Activated CD8-positive, alpha-beta memory T cell treated with anti-CD3 and anti-CD28 coated beads, Interleukin-2, amount 50 U/mL, for 48 hours (primary cell): ENCODE data around the gene TNRC6C.
"Not testable (repeated sequence)": the region's sequence is repeated elsewhere in the genome, so short reads cannot be mapped to it uniquely, and the experiment has no call there.

Experiments
- DNase-seq: peaks from one replicate; pipeline ENCODE4 v3.0.0-alpha.2; 2020

Gene TNRC6C

DNA sequence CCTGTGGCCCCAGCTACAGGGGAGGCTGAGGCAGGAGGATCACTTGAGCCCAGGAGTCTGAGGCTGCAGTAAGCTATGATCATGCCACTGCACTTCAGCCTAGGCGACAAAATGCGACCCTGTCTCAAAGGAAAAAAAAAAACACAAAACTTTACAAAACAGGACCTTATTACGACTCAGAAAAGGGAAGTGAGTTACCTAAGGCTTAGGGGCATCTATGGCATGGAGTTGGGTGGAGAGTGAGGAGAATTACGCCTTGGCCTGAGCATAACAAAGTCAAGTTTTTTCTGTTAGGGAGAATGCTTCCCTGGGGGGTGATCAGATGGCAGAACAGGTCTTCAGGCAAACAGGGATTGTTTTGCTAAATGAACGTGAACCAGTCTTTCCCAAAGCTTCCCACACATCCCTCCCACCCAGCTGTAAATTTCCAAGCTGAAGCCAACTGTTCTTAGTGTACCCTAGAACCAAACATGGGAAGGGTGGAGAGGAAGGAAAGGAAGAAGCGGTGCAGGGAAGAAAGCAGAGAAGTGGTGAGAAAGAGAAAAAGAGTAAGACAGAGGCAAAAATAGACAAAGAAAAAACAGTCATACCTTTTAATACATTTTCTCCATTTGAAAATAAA, 24.6 kb upstream of the TNRC6C start:
- DNase-seq, result no peak

DNA sequence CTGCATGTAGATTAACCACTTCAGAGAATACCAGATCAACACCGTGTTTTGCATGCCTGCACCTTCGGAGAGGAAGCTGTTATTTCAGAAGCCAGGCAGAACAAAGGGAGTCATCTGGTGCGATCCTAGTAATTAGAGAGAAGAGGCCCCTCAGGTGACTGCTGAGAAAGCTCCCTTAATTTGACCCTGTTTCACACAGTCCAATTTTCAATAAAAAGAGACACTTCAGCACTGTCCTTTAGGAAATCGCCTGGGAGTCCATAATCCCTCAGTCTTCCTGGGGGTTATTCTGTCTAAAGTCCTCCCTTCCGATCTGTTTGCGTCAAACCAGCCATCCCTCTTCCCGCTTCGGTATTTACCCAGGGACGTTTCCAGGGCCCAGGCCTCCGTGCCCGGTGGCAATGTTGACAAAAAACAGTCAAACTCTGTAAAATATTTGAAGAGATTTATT, 23.4 kb upstream of the TNRC6C start:
- DNase-seq, result no peak

DNA sequence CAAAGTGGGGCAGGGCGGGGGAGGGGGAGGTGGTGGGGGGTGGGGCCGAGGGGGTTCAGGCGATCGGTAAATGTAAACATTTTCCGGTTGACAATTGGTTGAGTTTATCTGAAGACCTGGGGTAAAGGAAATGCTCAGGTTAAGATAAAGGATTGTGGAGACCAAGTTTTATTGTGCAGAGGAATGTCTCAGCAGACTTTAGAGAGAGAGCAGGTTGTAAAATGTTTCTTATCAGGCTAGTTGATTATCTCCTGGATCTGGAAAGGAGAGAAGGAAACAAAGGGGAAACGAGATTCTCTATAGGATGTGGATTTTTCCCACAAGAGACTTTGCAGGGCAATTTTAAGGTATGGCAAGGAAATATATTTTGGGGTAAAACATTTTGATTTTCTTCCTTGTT, 22.8 kb upstream of the TNRC6C start:
- DNase-seq, result not testable (repeated sequence)

DNA sequence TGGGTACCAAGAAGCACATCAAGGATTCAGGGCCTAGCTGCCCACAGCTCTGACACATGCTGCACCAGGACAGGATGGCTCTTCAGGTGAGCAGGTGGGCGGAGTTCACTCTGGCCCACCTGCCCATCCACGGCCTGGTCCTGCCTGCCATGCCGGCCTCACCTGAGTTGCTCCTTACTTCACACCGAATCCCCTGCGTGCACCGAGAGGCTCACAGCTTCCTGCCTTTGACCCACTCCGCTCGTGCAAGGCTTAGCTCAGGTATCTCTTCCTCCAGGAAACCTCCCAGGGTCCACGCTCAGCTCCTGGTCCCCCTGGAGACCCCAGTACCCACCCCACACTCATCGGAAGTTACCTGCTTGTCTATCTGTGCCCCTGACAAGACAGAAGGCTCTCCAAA, 21.6 kb upstream of the TNRC6C start:
- DNase-seq, result no peak

DNA sequence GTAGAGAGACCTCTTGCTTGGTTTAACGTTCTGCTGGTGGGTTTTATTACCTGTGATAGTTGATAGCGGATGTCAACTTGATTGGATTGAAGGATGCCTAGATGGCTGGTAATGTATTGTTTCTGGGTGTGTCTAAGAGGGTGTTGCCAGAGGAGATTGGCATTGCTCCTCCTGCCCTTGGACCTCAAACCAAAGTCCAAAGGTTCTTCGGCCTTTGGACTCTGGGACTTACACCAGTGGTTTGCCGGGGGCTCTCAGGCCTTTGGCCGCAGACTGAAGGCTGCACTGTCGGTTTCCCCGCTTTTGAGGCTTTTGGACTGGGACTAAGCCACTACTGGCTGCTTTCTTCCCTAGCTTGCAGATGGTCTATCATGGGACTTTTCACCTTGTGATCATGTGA, 17.5 kb upstream of the TNRC6C start:
- DNase-seq, result no peak

DNA sequence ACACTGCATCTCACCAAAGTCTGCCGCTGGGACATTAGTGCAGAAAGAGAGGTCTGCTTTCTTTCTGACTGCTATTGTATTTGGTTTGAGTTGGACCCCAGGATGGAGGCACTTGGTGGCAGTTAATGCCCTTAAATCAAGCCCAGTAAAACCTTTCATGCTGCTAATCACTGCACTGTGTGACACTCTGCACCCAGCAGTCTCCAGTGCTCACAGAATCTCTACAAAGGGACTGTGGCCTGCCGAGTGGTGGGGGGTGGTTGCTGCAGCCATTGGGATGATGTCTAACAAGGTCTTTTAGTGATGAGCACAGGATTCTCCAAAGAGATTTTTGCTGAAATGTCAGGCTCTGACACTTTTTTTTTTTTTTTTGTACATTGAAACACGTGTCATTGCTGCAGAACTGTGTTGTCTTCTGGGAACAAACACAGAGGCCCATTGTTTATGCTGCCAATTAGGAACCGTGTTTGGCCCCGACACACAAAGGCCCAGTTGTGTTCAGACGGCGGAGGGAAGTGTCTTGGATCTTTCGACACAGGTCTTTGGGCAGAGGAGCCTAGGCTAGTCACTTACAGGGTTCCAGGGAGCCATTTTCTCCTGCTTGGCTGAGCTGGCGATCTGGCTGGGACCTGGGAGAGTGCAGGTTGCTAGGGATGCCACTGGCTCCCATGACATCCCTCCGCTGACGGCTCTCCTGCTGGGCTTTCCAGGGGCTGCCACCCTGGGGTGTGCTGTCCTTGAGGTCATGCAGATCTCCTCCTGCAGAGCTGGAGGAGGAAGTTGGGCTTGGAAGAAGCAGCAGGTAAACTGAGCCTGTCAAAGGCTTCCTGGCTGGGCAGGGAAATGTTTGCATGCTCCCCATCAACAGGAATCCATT, 16.2 kb upstream of the TNRC6C start:
- DNase-seq, result no peak

DNA sequence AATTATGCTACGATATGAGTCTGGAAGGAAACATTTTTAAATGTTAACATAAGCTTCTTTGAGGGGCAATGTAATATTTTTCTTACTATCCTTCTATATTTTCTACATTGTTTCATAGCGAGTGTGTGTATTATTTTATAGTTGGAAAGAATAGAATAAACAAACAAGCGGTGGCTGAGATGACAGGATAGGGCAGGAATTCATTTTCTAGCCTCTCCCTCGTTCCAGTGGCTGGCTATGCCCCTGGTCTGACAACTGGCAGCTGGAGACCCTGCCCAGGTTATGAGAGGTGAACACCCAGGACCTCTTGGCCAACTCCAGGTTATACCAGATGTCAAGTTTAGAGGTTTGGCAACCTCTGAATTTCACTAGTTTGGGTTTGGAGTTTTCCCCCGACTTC, 14.5 kb upstream of the TNRC6C start:
- DNase-seq, result no peak

DNA sequence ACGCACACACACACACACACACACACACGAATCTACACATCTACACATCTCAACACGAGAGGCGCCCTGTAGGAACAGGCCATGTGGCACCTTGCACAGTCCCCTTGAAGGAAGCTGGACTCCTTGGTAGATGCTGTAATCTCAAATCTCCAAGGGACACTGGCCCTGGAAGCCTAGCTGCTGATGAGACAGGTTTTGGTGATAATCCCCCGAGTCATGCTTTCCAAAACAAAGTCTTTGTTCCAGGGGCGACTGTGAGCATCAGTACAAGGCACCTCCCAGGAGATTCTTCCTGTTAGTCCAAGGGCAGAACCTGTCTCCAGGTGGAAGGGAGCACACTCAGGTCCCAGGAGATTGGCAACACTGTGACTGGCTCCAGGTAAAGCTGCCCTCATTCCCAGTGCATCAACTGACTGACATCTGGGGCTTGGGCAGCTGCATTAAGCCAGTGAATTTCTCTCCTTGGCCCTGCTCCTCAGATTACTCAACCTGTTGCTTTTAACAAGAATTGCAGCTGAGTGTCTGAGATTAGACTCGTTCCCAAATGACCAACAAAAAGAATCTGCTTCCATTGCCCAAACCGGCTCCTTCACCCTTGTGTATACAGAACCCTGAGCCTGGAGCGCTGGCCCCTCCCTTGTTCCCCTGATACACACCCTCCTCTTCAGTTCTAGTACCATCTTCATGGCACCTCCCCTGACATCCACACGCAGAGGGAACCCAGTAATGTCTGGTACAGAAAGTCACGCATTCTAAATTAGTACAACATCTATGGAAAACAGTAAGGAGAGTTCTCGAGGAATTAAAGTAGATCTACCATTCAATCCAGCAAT, 13.9 kb upstream of the TNRC6C start:
- DNase-seq, result no peak

DNA sequence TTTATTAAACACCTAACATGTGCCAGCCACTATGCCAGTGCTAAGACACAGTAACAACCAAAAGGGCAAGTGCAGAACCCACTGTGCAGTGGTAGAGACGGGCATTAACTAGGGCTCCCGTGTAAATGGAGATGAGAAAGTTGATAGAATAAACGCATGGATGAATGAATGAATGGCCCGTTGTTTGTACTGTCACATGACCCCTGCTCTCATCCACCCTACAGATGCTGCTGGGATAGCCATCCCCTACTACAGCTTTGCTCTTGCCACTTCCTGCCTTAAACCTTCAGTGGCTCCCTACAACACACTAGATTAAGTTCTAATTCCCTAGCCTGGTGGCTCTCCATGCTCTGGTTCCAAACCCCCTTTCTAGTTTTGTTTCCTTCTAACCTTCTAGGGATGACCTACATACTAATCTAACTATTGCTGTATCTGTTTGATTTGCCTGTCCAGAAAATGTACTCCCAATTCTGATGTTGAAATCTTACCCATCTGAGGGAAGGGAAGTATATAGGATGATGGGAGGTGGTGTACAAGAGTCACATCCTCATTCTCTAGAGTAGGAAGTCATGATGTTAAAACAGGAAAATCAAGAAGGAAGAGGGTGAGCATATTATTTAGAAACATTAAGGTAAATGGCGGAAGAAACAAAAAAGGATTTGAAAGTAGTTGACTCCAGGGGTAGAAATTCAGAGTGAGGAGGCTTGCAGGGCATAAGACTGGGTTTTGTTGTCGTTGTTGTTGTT, 11.4 kb upstream of the TNRC6C start:
- no peak for DNase-seq

DNA sequence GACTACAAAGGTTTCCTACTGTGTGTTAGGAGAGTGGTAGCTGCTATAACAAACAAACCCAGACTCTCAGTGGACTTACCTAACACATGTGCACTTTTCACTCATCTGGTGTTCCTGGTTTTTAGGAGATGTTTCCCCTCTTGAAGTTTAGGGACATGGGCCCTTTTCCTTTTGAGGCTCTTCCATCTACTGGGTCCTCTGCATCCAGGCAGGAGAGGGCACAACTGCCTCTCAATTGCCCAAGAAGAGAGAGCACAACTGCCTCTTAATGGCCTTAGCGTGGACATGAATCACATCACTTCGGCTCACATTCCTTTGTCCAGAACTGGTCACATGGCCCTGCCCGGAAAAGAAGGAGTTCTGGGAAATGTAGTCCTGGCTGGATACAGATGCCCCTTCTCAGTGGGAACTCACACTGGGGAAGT, 9.8 kb upstream of the TNRC6C start:
- DNase-seq, result no peak

DNA sequence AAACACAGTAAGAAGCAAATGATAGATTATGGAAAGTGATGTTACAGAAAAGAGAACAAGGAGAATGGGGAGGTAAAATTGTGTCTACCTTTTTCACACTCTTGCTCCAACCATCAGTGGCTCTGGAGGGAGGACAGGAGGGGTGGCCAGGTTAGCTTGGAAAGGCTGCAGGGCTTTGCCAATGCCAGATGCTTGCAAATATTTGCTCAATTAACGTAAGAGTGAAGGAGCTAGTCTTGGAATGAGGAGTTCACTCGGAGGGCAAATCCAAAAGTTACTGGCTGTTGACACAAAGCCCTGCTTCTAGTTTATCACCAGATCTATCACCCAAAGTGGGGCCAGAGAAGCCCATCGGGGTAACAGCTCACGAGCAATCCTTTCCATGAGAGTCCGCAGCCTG, 7.4 kb upstream of the TNRC6C start:
- no peak for DNase-seq

DNA sequence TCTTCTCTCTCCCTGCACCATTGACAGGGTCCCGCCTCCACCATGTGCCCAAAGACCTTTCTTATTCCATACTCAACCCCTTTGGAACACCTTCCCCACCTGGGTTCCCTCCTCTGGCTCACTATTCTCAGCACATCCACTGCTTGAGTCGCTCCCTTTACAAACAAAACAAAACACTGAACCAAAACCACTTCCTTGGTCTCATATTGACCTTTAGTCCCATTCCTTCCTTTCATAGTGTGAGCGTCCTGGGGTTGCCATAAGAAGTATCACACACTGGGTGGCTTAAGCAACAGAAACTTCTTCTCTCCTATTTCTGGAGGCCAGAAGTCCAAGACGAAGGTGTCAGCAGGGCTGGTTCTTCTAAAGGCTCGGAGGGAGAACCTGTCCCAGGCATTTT, 6.1 kb upstream of the TNRC6C start:
- no peak for DNase-seq

DNA sequence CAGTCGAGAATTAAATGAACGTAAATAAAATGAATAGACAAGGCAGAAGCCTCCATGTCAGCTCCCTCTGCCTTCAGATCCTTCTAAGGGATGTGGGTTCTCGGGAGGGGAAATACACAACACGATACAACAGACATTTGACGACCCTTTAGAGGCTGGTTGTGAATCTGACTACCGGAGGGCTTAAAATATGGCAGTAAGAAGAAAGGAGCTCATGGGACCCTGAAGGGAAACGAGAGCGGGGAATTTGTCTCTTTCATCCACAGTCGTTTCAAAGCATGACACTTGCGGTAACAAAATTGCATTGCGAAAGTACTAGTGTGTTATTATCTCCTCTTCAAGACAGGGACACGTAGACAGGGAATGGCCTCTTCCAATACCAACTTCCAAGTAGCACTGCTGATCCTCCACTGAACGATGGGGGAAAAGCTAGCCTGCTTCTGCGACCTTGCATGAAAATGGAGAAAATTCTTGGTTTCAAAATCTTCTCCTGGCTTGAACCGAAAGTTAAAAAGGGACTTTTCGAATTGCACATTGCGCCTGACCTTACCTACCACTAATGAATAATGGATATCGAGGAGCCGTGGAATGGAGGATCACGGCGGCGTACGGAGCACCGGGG, 1.2 kb upstream of the TNRC6C start:
- no peak for DNase-seq

DNA sequence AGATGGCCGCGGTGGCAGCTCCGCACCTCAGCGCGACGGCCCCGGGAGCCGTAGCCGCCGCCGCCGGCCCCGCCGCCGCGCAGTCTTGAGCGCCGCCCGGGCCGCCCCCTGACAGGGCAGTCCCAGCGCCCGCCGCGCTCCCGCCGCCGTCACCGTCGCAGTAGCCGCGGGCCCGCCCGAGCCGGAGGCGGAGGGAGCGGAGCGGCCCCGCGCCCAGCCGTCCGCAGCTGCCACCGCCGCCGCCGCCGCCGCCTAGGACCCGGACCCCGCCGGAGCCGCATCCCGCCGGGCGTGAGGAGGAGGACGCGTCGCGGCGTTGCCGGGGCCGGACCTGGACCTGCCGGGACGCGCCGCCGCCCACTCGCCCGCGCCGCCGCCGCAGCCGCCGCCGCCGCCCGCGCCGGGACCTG, 218 bp downstream of the TNRC6C start:
- no peak for DNase-seq

DNA sequence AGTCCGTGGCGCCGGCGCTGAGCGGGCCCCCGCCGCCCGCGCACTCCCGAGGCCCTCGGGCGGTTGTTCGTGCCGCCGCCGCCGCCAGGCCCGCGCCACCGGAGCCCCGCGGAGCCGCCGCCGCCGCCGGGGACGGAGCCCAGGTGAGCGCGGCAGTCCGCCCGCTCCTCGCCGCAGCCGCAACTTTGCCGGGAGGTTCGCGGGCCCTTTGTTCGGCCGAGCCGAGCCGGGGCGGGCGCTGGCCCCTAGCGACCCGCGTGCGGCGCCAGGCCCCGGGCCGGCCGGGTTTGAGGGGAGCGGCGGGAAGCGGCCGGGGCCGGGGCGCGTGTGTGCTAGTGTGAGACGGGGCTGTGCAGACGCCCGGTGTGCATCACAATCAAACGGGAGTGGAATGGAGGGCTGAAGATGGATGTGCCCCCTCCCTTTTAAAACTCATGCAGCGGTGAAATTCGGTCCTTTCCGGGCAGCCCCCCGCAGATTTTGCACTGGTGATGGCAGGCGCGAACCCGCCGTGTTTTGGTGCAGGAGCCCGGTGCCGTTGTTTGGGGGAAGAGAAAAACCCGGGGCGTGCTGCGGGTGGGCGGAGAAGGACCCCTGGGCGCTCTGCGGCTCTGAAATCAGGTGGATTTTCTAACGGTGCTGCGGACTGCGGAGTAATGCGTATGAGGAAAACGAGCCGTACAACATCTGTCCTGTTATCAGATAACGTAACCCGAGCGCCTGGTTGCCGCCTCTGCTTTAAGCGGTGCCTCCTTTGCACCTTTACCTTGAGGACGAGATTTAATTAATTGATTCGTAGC, 823 bp downstream of the TNRC6C start:
- DNase-seq, result peak; percentile 68

DNA sequence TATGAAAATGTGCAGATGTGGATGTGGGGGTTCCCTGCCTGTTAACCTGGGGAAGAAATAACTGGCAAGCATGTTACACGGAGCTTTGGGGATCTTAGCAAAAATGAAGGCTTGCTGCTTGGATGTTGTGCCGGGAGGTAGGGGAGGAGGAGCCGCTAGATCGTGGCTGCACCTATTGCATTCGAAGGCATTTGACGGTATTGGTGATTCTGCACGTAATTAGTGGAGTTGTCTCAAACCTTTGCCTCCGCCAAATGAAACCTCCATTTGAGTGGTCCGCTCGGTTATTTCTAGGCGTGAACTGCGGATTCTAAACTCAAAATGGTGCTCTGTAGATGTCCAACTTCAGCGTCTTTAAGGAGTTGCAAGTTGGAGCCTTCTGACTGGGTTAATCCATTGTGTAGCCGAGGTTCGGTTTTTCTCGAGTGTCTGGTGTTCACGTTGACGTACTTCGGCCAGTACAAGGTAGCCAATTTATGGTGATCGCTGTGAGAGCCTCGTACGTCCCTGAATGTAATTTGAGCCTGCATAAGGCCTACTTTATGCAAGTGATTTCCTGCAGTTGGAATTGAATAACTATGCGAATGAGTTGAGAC, 1.5 kb downstream of the TNRC6C start:
- DNase-seq, result peak; percentile 60

DNA sequence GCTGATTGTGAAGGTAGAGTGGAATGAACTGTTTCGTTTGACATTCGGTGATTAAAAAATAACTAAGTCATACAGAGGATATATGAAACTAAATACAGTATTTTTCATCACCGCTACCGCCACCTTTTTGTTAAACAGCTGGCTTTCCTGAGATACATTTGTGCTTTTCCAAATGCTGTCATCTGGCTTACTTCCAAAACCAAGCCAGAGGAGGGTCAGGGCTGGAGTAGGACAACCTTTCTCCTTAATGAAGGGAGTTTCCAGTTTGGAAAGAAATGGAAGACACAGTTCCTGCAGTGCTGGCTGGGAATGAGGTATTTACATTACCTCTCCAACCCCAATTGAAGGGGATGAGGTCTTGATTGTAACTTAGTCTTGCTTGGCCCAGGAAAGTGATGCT, 3.2 kb downstream of the TNRC6C start:
- no peak for DNase-seq

DNA sequence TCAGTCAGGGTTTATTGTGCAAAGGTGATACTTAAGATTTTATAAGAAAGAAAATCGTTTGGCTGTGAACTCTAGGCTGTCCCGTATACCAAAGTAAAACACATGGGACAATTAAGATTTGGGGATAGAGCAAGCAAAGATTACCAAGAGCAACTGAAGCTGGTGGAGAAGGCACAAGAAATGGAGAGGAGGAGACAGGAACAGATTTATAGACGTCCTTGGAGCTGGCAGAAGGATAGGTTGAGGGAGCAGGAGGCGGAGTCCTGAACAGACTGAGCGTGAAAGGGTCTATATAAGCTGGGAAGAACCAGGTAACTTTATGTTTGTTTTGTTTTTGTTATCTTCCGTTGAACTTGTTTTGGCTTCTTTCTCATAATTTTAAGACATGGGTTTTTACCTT, 3.8 kb downstream of the TNRC6C start:
- DNase-seq, result no peak

DNA sequence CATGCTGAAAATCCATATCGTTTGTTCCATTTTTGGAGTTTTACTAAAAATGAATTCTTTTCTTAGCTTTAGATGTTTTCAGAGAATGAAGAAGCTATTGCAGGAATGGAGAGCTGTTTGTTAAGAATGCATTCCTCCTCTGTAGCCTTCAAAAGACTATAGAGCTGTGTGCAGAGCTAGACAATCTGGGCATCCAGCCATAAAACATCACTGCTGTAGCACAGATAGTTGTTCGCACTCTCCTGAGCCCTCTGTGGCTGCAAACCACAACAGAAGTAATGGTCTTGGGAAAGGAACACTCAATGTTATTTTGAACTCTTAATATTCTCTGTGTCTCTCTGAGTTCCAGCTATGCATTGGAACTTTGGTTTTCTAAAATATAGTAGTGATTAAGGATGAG, 4.9 kb downstream of the TNRC6C start:
- DNase-seq, result no peak

DNA sequence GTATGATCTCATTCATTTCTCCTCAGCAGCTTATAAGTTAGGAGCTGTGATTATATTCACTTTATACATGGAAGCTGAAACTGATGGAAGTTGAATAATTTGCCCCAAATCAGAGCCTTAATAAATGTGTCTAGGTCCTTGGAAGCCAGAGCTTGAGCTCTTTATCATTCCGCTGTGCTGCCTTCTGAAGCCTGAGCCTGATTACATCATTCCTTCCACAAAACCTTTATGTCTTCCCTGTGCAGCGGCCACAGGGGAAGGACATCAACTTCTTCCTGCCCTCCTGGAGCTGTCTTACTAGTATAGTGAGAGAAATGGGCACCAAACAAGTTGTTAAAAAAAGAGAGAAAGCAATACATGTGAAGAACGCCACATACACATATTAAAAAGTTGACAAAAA, 6.8 kb downstream of the TNRC6C start:
- DNase-seq, result no peak

DNA sequence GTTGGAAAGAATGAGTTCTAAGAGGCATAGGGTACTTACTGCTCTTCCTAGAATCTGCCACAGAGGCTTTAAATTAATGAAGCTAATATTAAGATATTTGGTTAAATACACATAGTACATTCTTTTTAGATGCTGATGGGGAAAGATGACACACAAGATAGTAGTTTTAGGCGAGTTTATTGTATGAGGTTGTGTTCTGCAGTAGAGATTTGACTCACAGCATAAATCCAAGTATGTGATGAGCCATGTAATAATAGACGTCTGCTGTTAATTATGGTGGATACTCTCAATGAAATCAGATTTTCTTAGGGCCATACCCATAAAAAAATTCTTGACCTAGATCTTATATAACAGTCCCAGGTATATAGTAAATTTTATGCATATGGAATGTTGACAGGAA, 8.0 kb downstream of the TNRC6C start:
- DNase-seq, result no peak
